Cardiac muscle cell (in vitro differentiated cells and primary cell): ENCODE results near the gene FLNB. TPM values are rescaled to one million over a fixed set of nuclear protein-coding genes. Genes with fewer than 3 reads are reported as not detected.

Experiments used
- DNase-seq, 2 donors: peaks; one replicate each; pipeline versions ENCODE4 v3.0.0 to v3.0.0-alpha.2; 2010 to 2017; ENCODE audit warnings: low read depth in 1 of 2, low spot score in 1 of 2
- H3K27ac ChIP-seq: fragments of 200-600 bp; sonication (generic); 2 replicates; pipeline ENCODE4 v1.5.1; 2016
- H3K27me3 ChIP-seq: fragments of 200-600 bp; sonication (generic); 2 replicates; pipeline ENCODE4 v1.6.0; 2016; ENCODE audit warnings: control low read depth
- H3K36me3 ChIP-seq: fragments of 200-600 bp; sonication (generic); 2 replicates; pipeline ENCODE4 v1.5.1; 2016; ENCODE audit warnings: control low read depth
- H3K4me1 ChIP-seq: fragments of 200-600 bp; sonication (generic); 2 replicates; pipeline ENCODE4 v1.8.1; 2017; ENCODE audit warnings: low read depth, mild to moderate bottlenecking, mixed run types
- H3K4me3 ChIP-seq: fragments of 200-600 bp; sonication (generic); 2 replicates; pipeline ENCODE4 v1.5.1; 2016; ENCODE audit warnings: mild to moderate bottlenecking
- H3K9me3 ChIP-seq: fragments of 200-600 bp; sonication (generic); 2 replicates; pipeline ENCODE4 v1.5.1; 2017; ENCODE audit warnings: low read depth, mild to moderate bottlenecking, control low read depth
- polyA plus RNA-seq: library from polyadenylated mRNA; unstranded; fragments of >200 nt; fragmentation: Nextera tagmentation; extraction: Ambion mirVana; gene quantifications from 2 replicates; pipeline ENCODE4 v1.2.1, GENCODE V29; 2016
- total RNA-seq: library from RNA; depleted of rRNA; stranded (reverse); fragments of >200 nt; gene quantifications from 2 replicates; pipeline ENCODE4 v1.2.3, GENCODE V29; 2016
- TF ChIP-seq, protein P1 (sequence below): IDR thresholded peaks from 2 replicates; pipeline ENCODE4 v1.5.1; 2012; ENCODE audit warnings: low read depth, mild to moderate bottlenecking, low read length

The FLNB gene
- total and polyA plus RNA-seq, 2 experiments from 2014 or later: 12.1 to 28.7 TPM

DNA sequence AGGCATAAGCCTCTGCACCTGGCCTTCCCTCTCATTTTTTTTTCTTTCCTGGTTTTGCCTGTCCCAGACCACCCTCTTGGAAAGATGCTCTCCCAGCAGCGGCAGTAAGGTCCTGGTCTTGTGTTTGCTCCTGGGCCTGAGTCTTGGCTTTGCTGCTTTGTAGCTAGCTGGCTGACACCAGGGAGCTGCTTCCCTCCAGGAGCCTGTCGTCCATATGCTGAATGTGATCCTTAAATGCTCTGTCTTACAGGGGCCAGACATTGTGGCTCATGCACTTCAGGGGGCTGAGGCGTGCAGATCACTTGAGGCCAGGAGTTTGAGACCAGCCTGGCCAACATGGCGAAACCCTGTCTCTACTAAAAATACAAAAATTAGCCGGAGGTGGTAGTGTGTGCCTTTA is 17.2 kb downstream of the FLNB start:
- Histone ChIP-seq H3K4me3 (no peak overlapping the region), H3K9me3 (no peaks in the 10 kb centered on the region), H3K36me3 (no peaks in the 10 kb centered on the region), H3K4me1 (peaks cover 7% of the 10 kb centered on the region), H3K27ac (no peak overlapping the region), H3K27me3 (no peaks in the 10 kb centered on the region)
- TF ChIP-seq, protein P1, sequence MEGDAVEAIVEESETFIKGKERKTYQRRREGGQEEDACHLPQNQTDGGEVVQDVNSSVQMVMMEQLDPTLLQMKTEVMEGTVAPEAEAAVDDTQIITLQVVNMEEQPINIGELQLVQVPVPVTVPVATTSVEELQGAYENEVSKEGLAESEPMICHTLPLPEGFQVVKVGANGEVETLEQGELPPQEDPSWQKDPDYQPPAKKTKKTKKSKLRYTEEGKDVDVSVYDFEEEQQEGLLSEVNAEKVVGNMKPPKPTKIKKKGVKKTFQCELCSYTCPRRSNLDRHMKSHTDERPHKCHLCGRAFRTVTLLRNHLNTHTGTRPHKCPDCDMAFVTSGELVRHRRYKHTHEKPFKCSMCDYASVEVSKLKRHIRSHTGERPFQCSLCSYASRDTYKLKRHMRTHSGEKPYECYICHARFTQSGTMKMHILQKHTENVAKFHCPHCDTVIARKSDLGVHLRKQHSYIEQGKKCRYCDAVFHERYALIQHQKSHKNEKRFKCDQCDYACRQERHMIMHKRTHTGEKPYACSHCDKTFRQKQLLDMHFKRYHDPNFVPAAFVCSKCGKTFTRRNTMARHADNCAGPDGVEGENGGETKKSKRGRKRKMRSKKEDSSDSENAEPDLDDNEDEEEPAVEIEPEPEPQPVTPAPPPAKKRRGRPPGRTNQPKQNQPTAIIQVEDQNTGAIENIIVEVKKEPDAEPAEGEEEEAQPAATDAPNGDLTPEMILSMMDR: no peak
- DNase-seq: no peak

DNA sequence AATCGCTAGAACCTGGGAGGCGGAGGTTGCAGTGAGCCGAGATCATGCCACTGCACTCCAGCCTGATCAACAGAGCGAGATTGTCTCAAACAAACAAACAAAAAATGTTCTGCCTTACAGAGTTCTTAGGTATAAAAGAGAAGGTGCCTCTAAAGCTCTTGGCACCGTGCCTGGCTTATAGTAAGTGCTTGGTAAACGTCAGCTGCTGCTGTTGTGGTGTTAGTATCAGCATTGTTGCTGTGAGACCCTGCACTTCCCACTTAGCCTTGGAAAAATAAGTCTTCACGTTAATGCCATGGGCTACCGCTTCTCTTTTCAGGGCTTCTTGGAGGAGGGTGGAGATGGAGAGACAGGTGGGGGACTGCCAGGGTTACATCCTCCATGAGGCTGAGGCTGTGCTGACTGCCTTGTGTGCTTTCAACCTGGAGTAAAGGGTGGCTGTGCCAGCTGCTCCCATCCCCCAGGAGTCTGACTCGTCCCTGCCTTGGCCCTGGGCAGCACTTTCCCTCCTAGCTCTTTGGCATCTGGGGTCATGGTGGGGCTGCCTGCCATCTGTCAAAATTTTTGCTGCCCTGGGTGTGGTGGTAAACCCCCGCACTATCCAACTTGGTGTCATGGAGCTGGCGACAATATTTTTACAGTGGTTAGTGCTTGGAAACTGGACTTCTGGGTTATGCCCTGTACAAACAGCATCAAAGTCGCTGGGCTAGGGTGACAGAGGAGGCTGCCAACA is 17.8 kb downstream of the FLNB start:
- Histone ChIP-seq H3K27me3 (no peaks in the 10 kb centered on the region), H3K4me3 (no peak overlapping the region), H3K36me3 (no peaks in the 10 kb centered on the region), H3K27ac (no peak overlapping the region), H3K4me1 (peaks cover 1% of the 10 kb centered on the region), H3K9me3 (no peaks in the 10 kb centered on the region)
- TF ChIP-seq, protein P1: no peak
- DNase-seq: peak; percentile 36 to 70

DNA sequence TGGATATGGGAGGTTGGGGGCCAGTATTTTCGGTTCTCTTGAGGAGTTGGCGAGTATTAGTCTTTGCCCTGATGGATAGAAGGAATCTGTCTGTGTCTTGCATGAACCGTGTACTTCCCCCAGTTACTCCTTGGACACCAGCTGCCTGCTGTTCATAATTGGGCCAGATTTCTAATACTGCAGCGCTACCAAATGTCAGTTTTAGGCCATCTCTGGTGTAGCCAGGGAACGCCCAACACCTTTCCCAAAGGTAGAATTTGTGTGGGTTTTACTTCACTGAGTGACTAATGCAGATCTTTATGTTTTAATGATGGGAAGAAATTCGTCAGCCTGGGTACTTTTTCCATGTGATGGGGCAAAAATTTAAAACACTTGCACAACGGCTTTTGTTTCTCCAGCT is 18.4 kb downstream of the FLNB start:
- no peak overlapping the region for H3K27ac ChIP-seq
- TF ChIP-seq, protein P1: no peak

DNA sequence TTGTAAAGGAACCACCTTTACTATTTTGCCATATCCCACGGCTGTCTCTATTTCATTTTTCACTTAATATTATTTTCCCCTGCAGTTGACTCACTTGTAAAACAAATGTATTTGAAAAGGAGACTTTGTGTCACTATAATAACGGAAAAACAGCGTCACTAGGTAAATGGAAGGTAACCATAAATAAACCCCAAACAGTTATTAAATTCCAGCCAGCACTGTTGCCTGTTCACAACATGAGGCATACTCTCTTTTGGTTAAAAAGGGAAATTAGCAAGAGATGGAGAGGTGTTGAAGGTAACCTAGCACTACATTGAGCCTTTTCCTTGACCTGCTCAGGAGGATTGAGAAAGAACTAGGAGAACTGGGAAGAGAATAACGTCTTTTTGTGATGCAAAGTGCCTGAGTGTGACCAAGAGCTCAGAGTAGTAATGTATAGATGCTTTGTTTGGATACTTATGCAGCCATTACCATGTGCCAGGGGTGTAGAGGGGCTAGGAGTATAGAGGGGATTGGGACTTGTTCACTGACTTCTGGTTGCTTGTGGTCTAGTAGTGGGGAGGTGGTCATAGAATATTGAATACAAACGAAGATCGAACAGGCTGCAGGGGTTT is 19.6 kb downstream of the FLNB start:
- Histone ChIP-seq H3K27ac (no peak overlapping the region), H3K36me3 (no peaks in the 10 kb centered on the region), H3K4me3 (no peak overlapping the region), H3K9me3 (no peaks in the 10 kb centered on the region), H3K27me3 (no peaks in the 10 kb centered on the region), H3K4me1 (no peaks in the 10 kb centered on the region)
- TF ChIP-seq, protein P1: no peak
- DNase-seq: no peak

More for the DNA sequence above, 18.4 kb downstream of the FLNB start:
- H3K9me3 ChIP-seq: no peaks in the 10 kb centered on the region
- H3K27me3 ChIP-seq: no peaks in the 10 kb centered on the region
- H3K4me3 ChIP-seq: no peak overlapping the region
- no peaks in the 10 kb centered on the region for H3K4me1 ChIP-seq
- no peak for DNase-seq
- H3K36me3 ChIP-seq: no peaks in the 10 kb centered on the region

DNA sequence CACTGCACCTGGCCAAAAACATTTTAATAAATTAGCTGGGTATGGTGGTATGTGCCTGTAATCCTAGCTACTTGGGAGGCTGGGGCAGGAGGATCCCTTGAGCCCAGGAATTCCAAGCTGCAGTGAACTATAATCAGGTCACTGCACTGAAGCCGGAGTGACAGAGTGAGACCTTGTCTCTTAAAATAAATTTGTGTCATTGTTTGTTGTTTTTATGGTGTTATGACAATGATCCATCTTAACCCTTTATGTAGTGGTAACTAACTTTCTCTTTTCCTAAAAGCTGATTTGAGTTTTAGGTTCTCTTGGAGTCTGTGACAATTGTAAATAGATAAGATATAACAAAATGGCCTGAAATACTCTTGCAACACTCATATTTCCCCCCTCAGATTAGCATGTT is 20.7 kb downstream of the FLNB start:
- Histone ChIP-seq H3K9me3 (no peaks in the 10 kb centered on the region), H3K36me3 (no peaks in the 10 kb centered on the region), H3K4me1 (no peaks in the 10 kb centered on the region), H3K27me3 (no peaks in the 10 kb centered on the region), H3K4me3 (no peak overlapping the region), H3K27ac (no peak overlapping the region)
- TF ChIP-seq, protein P1: no peak
- DNase-seq: no peak
